GM12878 (cell line): Measurements from ENCODE around the gene SELENOO. TPM values are rescaled to one million over a fixed set of nuclear protein-coding genes. Genes with fewer than 3 reads are reported as not detected.

ENCODE experiments used
- BACH1 ChIP-seq: fragments of 450-650 bp; IDR thresholded peaks from 2 replicates; pipeline ENCODE4 v1.6.1; 2017; ENCODE audit warnings: mild to moderate bottlenecking, borderline replicate concordance
- CHD2 ChIP-seq: IDR thresholded peaks from 2 replicates; pipeline ENCODE4 v1.6.1; 2011; ENCODE audit warnings: low read depth, low read length, improper control_type of control experiment, borderline replicate concordance
- POLR2A ChIP-seq: IDR thresholded peaks from 2 replicates; pipeline ENCODE4 v1.6.1; 2011; ENCODE audit warnings: low read depth, mild to moderate bottlenecking, low read length
- polyA plus RNA-seq, 11 experiments: library from polyadenylated mRNA; depleted of rRNA in 4 of 11; unstranded in 6 of 11; stranded (reverse) in 5 of 11; fragments of >200 nt; fragmentation: Nextera tagmentation in 4 of 11; fragmentation: Illumina TruSeq in 1 of 11; extraction: Ambion mirVana in 4 of 11; extraction: Trizol in 1 of 11; gene quantifications; 1 replicate in 1 of 11; 2 replicates in 10 of 11; pipeline versions ENCODE4 v1.2.1 to v1.2.3, GENCODE V29; 2011 to 2016; ENCODE audit warnings: inconsistent platforms in 2 of 11, missing spikeins in 2 of 11, low read depth in 1 of 11
- total RNA-seq, 4 experiments: library from RNA; depleted of rRNA in 3 of 4; stranded (reverse); fragments of >200 nt in 3 of 4; fragmentation: Illumina TruSeq in 1 of 4; extraction: Trizol in 1 of 4; gene quantifications; 2 replicates each; pipeline versions ENCODE4 v1.2.1 to v1.2.3, GENCODE V29; 2013 to 2021
- TF ChIP-seq, protein P1 (sequence below): fragments of 150-350 bp; IDR thresholded peaks from 2 replicates; pipeline ENCODE4 v1.6.1; 2016; ENCODE audit warnings: low read depth, low read length
- TF ChIP-seq, protein P2 (sequence below), 3 experiments: IDR thresholded peaks in 2 of 3; conservative IDR thresholded peaks in 1 of 3; 2 replicates each; pipeline ENCODE4 v1.5.1; 2011; ENCODE audit warnings: low read depth in 3 of 3, low read length in 3 of 3, mild to moderate bottlenecking in 3 of 3, control low read depth in 2 of 3, moderate library complexity in 2 of 3, inconsistent platforms in 1 of 3, mixed read lengths in 1 of 3; ENCODE audit not compliant: control insufficient read depth in 2 of 3, insufficient read depth in 1 of 3; ENCODE audit errors: extremely low read depth in 1 of 3

SELENOO gene
- total and polyA plus RNA-seq, 10 of the 15 experiments (the other 5 are each of a cell fraction or from before 2014, with no cell fraction given), result 0.42 to 23.3 (median 3.3) TPM

DNA sequence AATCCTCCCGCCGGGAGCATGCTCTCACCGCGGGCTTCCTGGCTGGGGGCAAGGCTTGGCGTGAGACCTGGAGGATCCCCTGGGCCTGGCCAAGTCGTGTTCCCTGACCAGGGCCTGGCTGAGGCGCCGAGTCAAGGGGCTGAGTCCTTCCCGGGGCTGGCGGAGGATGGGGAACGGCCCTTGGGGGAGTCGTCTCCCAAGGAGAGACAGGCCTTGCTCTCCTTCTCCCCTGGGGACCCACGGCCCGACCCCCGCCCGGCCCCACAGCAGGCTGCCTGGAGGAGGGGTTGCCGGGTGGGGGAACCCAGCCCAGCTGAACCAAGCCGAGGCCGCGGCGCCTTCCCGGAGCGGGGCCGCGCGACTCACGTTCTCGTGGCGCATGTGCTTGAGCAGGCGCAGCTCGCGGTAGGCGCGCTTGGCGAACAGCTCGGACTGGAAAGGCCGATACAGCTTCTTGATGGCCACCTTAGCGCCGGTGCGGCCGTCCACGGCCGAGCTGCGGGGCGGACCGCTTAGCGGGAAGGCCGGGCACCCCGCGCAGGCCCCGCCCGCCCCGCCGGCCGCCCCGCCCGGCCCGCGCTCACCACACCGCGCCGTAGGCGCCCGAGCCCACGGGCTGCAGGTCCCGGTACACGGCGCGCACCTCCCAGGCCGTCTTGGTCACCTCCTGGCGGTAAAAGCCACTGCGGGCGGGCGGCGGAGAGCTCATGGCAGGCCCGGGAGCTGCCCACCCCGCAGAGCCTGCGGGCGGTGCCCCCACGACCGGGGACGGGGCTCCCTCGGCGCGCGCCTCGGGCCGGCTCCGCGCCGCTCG, 60.2 kb downstream of the SELENOO start (continued):
- TF ChIP-seq, protein P1, sequence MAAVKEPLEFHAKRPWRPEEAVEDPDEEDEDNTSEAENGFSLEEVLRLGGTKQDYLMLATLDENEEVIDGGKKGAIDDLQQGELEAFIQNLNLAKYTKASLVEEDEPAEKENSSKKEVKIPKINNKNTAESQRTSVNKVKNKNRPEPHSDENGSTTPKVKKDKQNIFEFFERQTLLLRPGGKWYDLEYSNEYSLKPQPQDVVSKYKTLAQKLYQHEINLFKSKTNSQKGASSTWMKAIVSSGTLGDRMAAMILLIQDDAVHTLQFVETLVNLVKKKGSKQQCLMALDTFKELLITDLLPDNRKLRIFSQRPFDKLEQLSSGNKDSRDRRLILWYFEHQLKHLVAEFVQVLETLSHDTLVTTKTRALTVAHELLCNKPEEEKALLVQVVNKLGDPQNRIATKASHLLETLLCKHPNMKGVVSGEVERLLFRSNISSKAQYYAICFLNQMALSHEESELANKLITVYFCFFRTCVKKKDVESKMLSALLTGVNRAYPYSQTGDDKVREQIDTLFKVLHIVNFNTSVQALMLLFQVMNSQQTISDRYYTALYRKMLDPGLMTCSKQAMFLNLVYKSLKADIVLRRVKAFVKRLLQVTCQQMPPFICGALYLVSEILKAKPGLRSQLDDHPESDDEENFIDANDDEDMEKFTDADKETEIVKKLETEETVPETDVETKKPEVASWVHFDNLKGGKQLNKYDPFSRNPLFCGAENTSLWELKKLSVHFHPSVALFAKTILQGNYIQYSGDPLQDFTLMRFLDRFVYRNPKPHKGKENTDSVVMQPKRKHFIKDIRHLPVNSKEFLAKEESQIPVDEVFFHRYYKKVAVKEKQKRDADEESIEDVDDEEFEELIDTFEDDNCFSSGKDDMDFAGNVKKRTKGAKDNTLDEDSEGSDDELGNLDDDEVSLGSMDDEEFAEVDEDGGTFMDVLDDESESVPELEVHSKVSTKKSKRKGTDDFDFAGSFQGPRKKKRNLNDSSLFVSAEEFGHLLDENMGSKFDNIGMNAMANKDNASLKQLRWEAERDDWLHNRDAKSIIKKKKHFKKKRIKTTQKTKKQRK, result no peak
- TF ChIP-seq, protein P2, sequence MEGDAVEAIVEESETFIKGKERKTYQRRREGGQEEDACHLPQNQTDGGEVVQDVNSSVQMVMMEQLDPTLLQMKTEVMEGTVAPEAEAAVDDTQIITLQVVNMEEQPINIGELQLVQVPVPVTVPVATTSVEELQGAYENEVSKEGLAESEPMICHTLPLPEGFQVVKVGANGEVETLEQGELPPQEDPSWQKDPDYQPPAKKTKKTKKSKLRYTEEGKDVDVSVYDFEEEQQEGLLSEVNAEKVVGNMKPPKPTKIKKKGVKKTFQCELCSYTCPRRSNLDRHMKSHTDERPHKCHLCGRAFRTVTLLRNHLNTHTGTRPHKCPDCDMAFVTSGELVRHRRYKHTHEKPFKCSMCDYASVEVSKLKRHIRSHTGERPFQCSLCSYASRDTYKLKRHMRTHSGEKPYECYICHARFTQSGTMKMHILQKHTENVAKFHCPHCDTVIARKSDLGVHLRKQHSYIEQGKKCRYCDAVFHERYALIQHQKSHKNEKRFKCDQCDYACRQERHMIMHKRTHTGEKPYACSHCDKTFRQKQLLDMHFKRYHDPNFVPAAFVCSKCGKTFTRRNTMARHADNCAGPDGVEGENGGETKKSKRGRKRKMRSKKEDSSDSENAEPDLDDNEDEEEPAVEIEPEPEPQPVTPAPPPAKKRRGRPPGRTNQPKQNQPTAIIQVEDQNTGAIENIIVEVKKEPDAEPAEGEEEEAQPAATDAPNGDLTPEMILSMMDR (IDR thresholded peaks at IDR 0.05 in 2 of 3, conservative IDR thresholded peaks at IDR 0.05 in 1 of 3; ENCODE audit: control insufficient read depth in 2 of 3, extremely low read depth in 1 of 3, insufficient read depth in 1 of 3, low read depth in 3 of 3, low read length in 3 of 3), result no peak
- TF ChIP-seq CHD2 (no peak), BACH1 (0 out of 2 replicates have a peak, but pooled peaks have one; percentile 33), POLR2A (peak; percentile 74)
- TF ChIP-seq, all 136 proteins: peak for 11
